Stimulated activated naive B cell treated with anti-CD40 and anti-IgM and Interleukin-4, amounts not matched to agents 10 μg/mL and 1 μg/mL and 100 μg/mL, for 72 hours (primary cell): ENCODE results near the gene TUBE1.
"Not testable (repeated sequence)": the region's sequence is repeated elsewhere in the genome, so short reads cannot be mapped to it uniquely, and the experiment has no call there.

Source experiments
- ATAC-seq, 2 donors: fragments of 150-1000 bp; cut with Tn5 transposase; replicated peaks; 2 replicates each; pipeline ENCODE4 v1.10.0; 2021; ENCODE audit warnings: moderate library complexity in 1 of 2
- DNase-seq: peaks from one replicate; pipeline ENCODE4 v3.0.0; 2021
- H3K27ac Mint-ChIP-seq: one replicate; pipeline ENCODE4 v1.8.0; 2022; ENCODE audit warnings: mild to moderate bottlenecking, mixed read lengths
- H3K27me3 Mint-ChIP-seq, 2 donors: one replicate each; pipeline ENCODE4 v1.8.0; 2022; ENCODE audit warnings: mixed read lengths in 2 of 2
- H3K36me3 Mint-ChIP-seq, 2 donors: one replicate each; pipeline ENCODE4 v1.8.0; 2022; ENCODE audit warnings: mixed read lengths in 2 of 2, mild to moderate bottlenecking in 1 of 2
- H3K4me1 Mint-ChIP-seq, 2 donors: one replicate each; pipeline ENCODE4 v1.8.0; 2022; ENCODE audit warnings: mixed read lengths in 2 of 2, mild to moderate bottlenecking in 1 of 2
- H3K4me3 Mint-ChIP-seq, 2 donors: one replicate each; pipeline ENCODE4 v1.8.0; 2022; ENCODE audit warnings: mild to moderate bottlenecking in 2 of 2, mixed read lengths in 2 of 2, moderate library complexity in 1 of 2
- H3K9me3 Mint-ChIP-seq, 2 donors: one replicate each; pipeline ENCODE4 v1.8.0; 2022; ENCODE audit warnings: mixed read lengths in 2 of 2, mild to moderate bottlenecking in 1 of 2

TUBE1 gene

GRCh38 chr6:112050429-112050828, 36.9 kb downstream of the TUBE1 start:
- ATAC-seq = no peak
- H3K36me3 Mint-ChIP-seq = no peaks in the 10 kb centered on the region
- no peak overlapping the region for H3K27ac Mint-ChIP-seq
- H3K27me3 Mint-ChIP-seq = peaks cover 0 to 5% of the 10 kb centered on the region in 2 donors
- no peak overlapping the region for H3K4me3 Mint-ChIP-seq
- H3K4me1 Mint-ChIP-seq = no peaks in the 10 kb centered on the region
- no peaks in the 10 kb centered on the region for H3K9me3 Mint-ChIP-seq
- DNase-seq = no peak

GRCh38 chr6:112049996-112050395, 37.3 kb downstream of the TUBE1 start:
- no peaks in the 10 kb centered on the region for H3K4me1 Mint-ChIP-seq
- H3K27ac Mint-ChIP-seq = no peak overlapping the region

GRCh38 chr6:112049026-112049799, 38.1 kb downstream of the TUBE1 start:
- H3K27ac Mint-ChIP-seq = no peak overlapping the region
- H3K4me3 Mint-ChIP-seq = no peak overlapping the region
- ATAC-seq (no peak), DNase-seq (no peak)
- no peaks in the 10 kb centered on the region for H3K4me1 Mint-ChIP-seq
- H3K9me3 Mint-ChIP-seq = no peaks in the 10 kb centered on the region
- no peaks in the 10 kb centered on the region for H3K36me3 Mint-ChIP-seq
- no peaks in the 10 kb centered on the region for H3K27me3 Mint-ChIP-seq

More at GRCh38 chr6:112049996-112050395, 37.3 kb downstream of the TUBE1 start:
- Mint-ChIP-seq H3K27me3 (peaks cover 0 to 3% of the 10 kb centered on the region in 2 donors), H3K9me3 (no peaks in the 10 kb centered on the region), H3K36me3 (no peaks in the 10 kb centered on the region), H3K4me3 (no peak overlapping the region)
- DNase-seq (no peak), ATAC-seq (no peak)

GRCh38 chr6:112047523-112047922, 39.8 kb downstream of the TUBE1 start:
- not testable (repeated sequence) for H3K27ac Mint-ChIP-seq, H3K4me3 Mint-ChIP-seq, H3K9me3 Mint-ChIP-seq, H3K27me3 Mint-ChIP-seq, DNase-seq, H3K36me3 Mint-ChIP-seq, H3K4me1 Mint-ChIP-seq, ATAC-seq

GRCh38 chr6:112044856-112045255, 42.4 kb downstream of the TUBE1 start:
- H3K27me3 Mint-ChIP-seq = no peaks in the 10 kb centered on the region
- peaks cover 8 to 10% of the 10 kb centered on the region in 2 donors for H3K4me1 Mint-ChIP-seq
- DNase-seq (no peak), ATAC-seq (no peak)
- no peaks in the 10 kb centered on the region for H3K36me3 Mint-ChIP-seq
- H3K4me3 Mint-ChIP-seq = no peak overlapping the region
- H3K9me3 Mint-ChIP-seq = peaks cover 0 to 2% of the 10 kb centered on the region in 2 donors
- H3K27ac Mint-ChIP-seq = no peak overlapping the region

GRCh38 chr6:112044196-112044595, 43.1 kb downstream of the TUBE1 start:
- no peak overlapping the region for H3K27ac Mint-ChIP-seq
- H3K36me3 Mint-ChIP-seq = no peaks in the 10 kb centered on the region
- H3K27me3 Mint-ChIP-seq = peaks cover 0 to 2% of the 10 kb centered on the region in 2 donors
- peaks cover 8 to 10% of the 10 kb centered on the region in 2 donors for H3K4me1 Mint-ChIP-seq
- no peak for DNase-seq
- peaks cover 0 to 2% of the 10 kb centered on the region in 2 donors for H3K9me3 Mint-ChIP-seq
- ATAC-seq = no peak
- no peak overlapping the region for H3K4me3 Mint-ChIP-seq

- peak; percentile 96 to 97 for ATAC-seq
- peak overlapping the region; percentile 98 for H3K27ac Mint-ChIP-seq
- peaks cover 0 to 2% of the 10 kb centered on the region in 2 donors for H3K9me3 Mint-ChIP-seq
- H3K27me3 Mint-ChIP-seq = peaks cover 0 to 3% of the 10 kb centered on the region in 2 donors
- peak overlapping the region; percentile 90 to 94 for H3K4me3 Mint-ChIP-seq
- peaks cover 8 to 10% of the 10 kb centered on the region in 2 donors for H3K4me1 Mint-ChIP-seq
- H3K36me3 Mint-ChIP-seq = no peaks in the 10 kb centered on the region
- DNase-seq = peak; percentile 88
Measured at GRCh38 chr6:112043032-112044007, 44.0 kb downstream of the TUBE1 start.

- H3K4me3 Mint-ChIP-seq = peak overlapping the region in 1 of 2 donors; percentile 21
- peaks cover 8 to 10% of the 10 kb centered on the region in 2 donors for H3K4me1 Mint-ChIP-seq
- peaks cover 0 to 3% of the 10 kb centered on the region in 2 donors for H3K27me3 Mint-ChIP-seq
- ATAC-seq = no peak
- no peak overlapping the region for H3K27ac Mint-ChIP-seq
- no peak for DNase-seq
- no peaks in the 10 kb centered on the region for H3K36me3 Mint-ChIP-seq
- peaks cover 0 to 2% of the 10 kb centered on the region in 2 donors for H3K9me3 Mint-ChIP-seq
Measured at GRCh38 chr6:112041535-112041934, 45.7 kb downstream of the TUBE1 start.

GRCh38 chr6:112040956-112041355, 46.3 kb downstream of the TUBE1 start:
- no peak overlapping the region for H3K4me3 Mint-ChIP-seq
- ATAC-seq = no peak
- H3K9me3 Mint-ChIP-seq = peaks cover 0 to 2% of the 10 kb centered on the region in 2 donors
- H3K27ac Mint-ChIP-seq = no peak overlapping the region
- peaks cover 8 to 10% of the 10 kb centered on the region in 2 donors for H3K4me1 Mint-ChIP-seq
- no peaks in the 10 kb centered on the region for H3K36me3 Mint-ChIP-seq
- H3K27me3 Mint-ChIP-seq = peaks cover 0 to 3% of the 10 kb centered on the region in 2 donors
- no peak for DNase-seq

- DNase-seq = no peak
- no peak overlapping the region for H3K27ac Mint-ChIP-seq
- no peak for ATAC-seq
- H3K9me3 Mint-ChIP-seq = peaks cover 0 to 2% of the 10 kb centered on the region in 2 donors
- peaks cover 0 to 3% of the 10 kb centered on the region in 2 donors for H3K27me3 Mint-ChIP-seq
- no peak overlapping the region for H3K4me3 Mint-ChIP-seq
- no peaks in the 10 kb centered on the region for H3K36me3 Mint-ChIP-seq
- peaks cover 10 to 14% of the 10 kb centered on the region in 2 donors for H3K4me1 Mint-ChIP-seq
Measured at GRCh38 chr6:112039431-112039770, 47.9 kb downstream of the TUBE1 start.

GRCh38 chr6:112038756-112039430, 48.4 kb downstream of the TUBE1 start:
- ATAC-seq (no peak), DNase-seq (no peak)
- H3K36me3 Mint-ChIP-seq = no peaks in the 10 kb centered on the region
- no peak overlapping the region for H3K27ac Mint-ChIP-seq
- no peak overlapping the region for H3K4me3 Mint-ChIP-seq
- H3K27me3 Mint-ChIP-seq = peaks cover 0 to 6% of the 10 kb centered on the region in 2 donors
- peaks cover 10 to 13% of the 10 kb centered on the region in 2 donors for H3K4me1 Mint-ChIP-seq
- peaks cover 0 to 2% of the 10 kb centered on the region in 2 donors for H3K9me3 Mint-ChIP-seq

- ATAC-seq (no peak), DNase-seq (no peak)
- Mint-ChIP-seq H3K4me1 (peaks cover 7 to 9% of the 10 kb centered on the region in 2 donors), H3K36me3 (no peaks in the 10 kb centered on the region), H3K4me3 (no peak overlapping the region), H3K27ac (no peak overlapping the region), H3K27me3 (peaks cover 0 to 12% of the 10 kb centered on the region in 2 donors), H3K9me3 (peaks cover 0 to 2% of the 10 kb centered on the region in 2 donors)
Measured at GRCh38 chr6:112038268-112038667, 49.0 kb downstream of the TUBE1 start.

GRCh38 chr6:112037783-112038216, 49.5 kb downstream of the TUBE1 start:
- Mint-ChIP-seq H3K36me3 (no peaks in the 10 kb centered on the region), H3K9me3 (peaks cover 0 to 2% of the 10 kb centered on the region in 2 donors), H3K27me3 (peaks cover 1 to 13% of the 10 kb centered on the region in 2 donors), H3K4me1 (peaks cover 7 to 9% of the 10 kb centered on the region in 2 donors), H3K27ac (no peak overlapping the region), H3K4me3 (no peak overlapping the region)
- DNase-seq (no peak), ATAC-seq (no peak)

GRCh38 chr6:112036088-112036637, 51.1 kb downstream of the TUBE1 start:
- no peaks in the 10 kb centered on the region for H3K36me3 Mint-ChIP-seq
- no peak overlapping the region for H3K27ac Mint-ChIP-seq
- peaks cover 10 to 16% of the 10 kb centered on the region in 2 donors for H3K27me3 Mint-ChIP-seq
- no peak overlapping the region for H3K4me3 Mint-ChIP-seq
- H3K4me1 Mint-ChIP-seq = peaks cover 1 to 4% of the 10 kb centered on the region in 2 donors
- no peaks in the 10 kb centered on the region for H3K9me3 Mint-ChIP-seq
- DNase-seq (no peak), ATAC-seq (no peak)
